B cell (primary cell): ENCODE measurements around the gene CHCHD6.

ENCODE experiments used
- EZH2 ChIP-seq: IDR thresholded peaks from 2 replicates; pipeline ENCODE4 v1.6.1; 2012; ENCODE audit warnings: borderline replicate concordance, low read depth, mild to moderate bottlenecking, moderate library complexity, low read length; ENCODE audit not compliant: insufficient read depth, poor library complexity, severe bottlenecking
- TF ChIP-seq, protein P1 (sequence below): fragments of 200-600 bp; IDR thresholded peaks from one replicate; pipeline ENCODE4 v1.8.0; 2022; ENCODE audit warnings: antibody characterized with exemption, mild to moderate bottlenecking

DNA sequence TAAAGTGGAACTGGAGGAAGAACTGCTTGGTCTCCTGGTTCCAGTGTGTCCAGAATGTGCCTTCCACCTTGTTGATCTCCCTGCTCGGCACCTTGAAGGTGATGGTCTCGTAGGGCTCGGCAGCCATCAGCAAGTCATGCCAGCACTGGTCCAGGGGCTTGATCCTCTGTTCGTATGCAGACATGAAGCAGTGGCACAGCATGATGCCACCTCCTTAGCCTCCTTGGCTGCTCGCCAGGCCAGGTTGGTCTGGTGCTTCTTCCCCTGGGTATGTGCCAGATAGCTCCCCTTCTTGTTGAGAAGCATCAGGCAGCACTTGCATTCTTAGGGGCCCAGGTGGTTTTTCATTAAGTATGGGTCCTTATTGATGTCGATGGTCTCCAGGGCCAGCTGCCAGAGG, 31.3 kb upstream of the CHCHD6 start:
- TF ChIP-seq EZH2 = no peak
- TF ChIP-seq, protein P1, sequence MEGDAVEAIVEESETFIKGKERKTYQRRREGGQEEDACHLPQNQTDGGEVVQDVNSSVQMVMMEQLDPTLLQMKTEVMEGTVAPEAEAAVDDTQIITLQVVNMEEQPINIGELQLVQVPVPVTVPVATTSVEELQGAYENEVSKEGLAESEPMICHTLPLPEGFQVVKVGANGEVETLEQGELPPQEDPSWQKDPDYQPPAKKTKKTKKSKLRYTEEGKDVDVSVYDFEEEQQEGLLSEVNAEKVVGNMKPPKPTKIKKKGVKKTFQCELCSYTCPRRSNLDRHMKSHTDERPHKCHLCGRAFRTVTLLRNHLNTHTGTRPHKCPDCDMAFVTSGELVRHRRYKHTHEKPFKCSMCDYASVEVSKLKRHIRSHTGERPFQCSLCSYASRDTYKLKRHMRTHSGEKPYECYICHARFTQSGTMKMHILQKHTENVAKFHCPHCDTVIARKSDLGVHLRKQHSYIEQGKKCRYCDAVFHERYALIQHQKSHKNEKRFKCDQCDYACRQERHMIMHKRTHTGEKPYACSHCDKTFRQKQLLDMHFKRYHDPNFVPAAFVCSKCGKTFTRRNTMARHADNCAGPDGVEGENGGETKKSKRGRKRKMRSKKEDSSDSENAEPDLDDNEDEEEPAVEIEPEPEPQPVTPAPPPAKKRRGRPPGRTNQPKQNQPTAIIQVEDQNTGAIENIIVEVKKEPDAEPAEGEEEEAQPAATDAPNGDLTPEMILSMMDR = no peak
